Measurements from ENCODE around the gene CYP3A4. TPM values are rescaled to one million over a fixed set of nuclear protein-coding genes. Genes with fewer than 3 reads are reported as not detected.

Gene CYP3A4
- total RNA-seq, 1 experiment from 2014 or later: not detected

GRCh38 chr7:99808766-99809165 is 24.8 kb upstream of the CYP3A4 start:
- Histone ChIP-seq H3K4me1 (ENCODE audit: insufficient read depth, low read length) (no peaks in the 10 kb centered on the region), H2BK20ac (ENCODE audit: low read depth, low read length, poor library complexity, severe bottlenecking) (no peak overlapping the region), H2BK5ac (ENCODE audit: insufficient read length, low read length) (no peak overlapping the region), H3K4me2 (ENCODE audit: insufficient read depth, insufficient read length, low read length) (no peak overlapping the region), H4K20me1 (ENCODE audit: control insufficient read depth, insufficient read depth, insufficient read length) (no peaks in the 10 kb centered on the region), H3K18ac (ENCODE audit: insufficient read length, low read depth, low read length) (no peak overlapping the region), H3K56ac (ENCODE audit: insufficient read length, low read depth, low read length) (no peak overlapping the region), H4K8ac (replicated peaks; ENCODE audit: insufficient read length, low read depth, low read length) (no peak overlapping the region), H4K91ac (ENCODE audit: insufficient read length, low read depth, low read length) (no peak overlapping the region), H3K9ac (ENCODE audit: extremely low read depth, insufficient read length, low read length) (no peak overlapping the region), H2AFZ (ENCODE audit: low read length) (no peak overlapping the region), H3K79me2 (ENCODE audit: insufficient read depth, low read length) (no peaks in the 10 kb centered on the region), H2BK120ac (ENCODE audit: low read depth, low read length, poor library complexity, severe bottlenecking) (no peak overlapping the region), H2AK5ac (ENCODE audit: insufficient read length, low read length) (no peak overlapping the region), H3K23ac (ENCODE audit: insufficient read length, low read depth, low read length) (no peak overlapping the region), H3K23me2 (ENCODE audit: insufficient read length, low read depth, low read length, poor library complexity, severe bottlenecking) (no peaks in the 10 kb centered on the region), H3K14ac (ENCODE audit: insufficient read depth, low read length) (no peak overlapping the region), H3K27ac (ENCODE audit: insufficient read length, low read depth, low read length) (no peak overlapping the region), H2BK12ac (ENCODE audit: insufficient read length, low read depth, low read length) (no peak overlapping the region), H3K9me3 (ENCODE audit: control insufficient read depth, low read depth, low read length) (no peaks in the 10 kb centered on the region), H3K4ac (ENCODE audit: low read depth, low read length) (no peak overlapping the region), H3T11ph (ENCODE audit: low read length) (no peak overlapping the region), H3K27me3 (ENCODE audit: insufficient read depth, low read length) (no peaks in the 10 kb centered on the region), H3K79me1 (ENCODE audit: insufficient read depth, low read depth, low read length, poor library complexity, severe bottlenecking) (no peaks in the 10 kb centered on the region), H4K5ac (ENCODE audit: insufficient read length, low read depth, low read length) (no peak overlapping the region), H2BK15ac (ENCODE audit: low read depth, low read length) (no peak overlapping the region)
- no peaks in the 10 kb centered on the region; the same call in 1 of the 2 replicates for H3K27me3 Mint-ChIP-seq (ENCODE audit: low read depth)
- TF ChIP-seq CTCF (conservative IDR thresholded peaks at IDR 0.05): no peak
- H3K36me3 Mint-ChIP-seq (ENCODE audit: insufficient read depth in 1 of 3, low read depth in 3 of 3): peaks cover 3 to 23% (median 4%) of the 10 kb centered on the region in 3 experiments; a peak in 5 of 7 replicates
- H3K4me1 Mint-ChIP-seq: peaks cover 2 to 4% of the 10 kb centered on the region in 2 experiments; a peak in 1 of 4 replicates
- H3K27ac Mint-ChIP-seq: no peak overlapping the region
- H3K9me3 Mint-ChIP-seq: peaks cover 20 to 22% of the 10 kb centered on the region in 2 experiments
- H3K4me3 Mint-ChIP-seq: no peak overlapping the region
- DNase-seq: no peak
- no CpG with 5 or more reads among the region's 5 CpGs for WGBS (ENCODE audit: extremely low coverage, insufficient read length, low lambda C conversion rate)
